ENCODE data around the gene XPR1.
"Not testable (repeated sequence)": the region's sequence is repeated elsewhere in the genome, so short reads cannot be mapped to it uniquely, and the experiment has no call there.

XPR1 gene

DNA sequence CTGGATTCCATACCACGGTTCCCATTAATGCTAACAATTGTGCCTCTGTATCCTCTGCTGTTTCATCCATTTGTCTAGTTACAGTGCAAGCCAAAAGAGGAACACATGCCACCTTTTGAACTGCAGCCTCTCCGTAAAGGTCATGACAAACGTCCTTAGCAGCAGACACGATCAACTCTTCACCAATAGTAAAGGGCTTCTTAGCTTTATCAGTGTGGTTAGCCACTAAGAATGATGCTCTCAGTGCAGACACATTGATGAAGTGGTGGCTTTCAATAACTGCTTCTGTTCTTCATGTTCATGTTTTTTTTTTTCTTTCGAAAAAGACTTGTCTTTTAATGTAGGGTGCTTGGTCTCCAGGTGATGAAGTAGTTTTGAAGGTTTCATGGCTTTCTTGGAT is 14.3 kb downstream of the XPR1 start:
- no peak for DNase-seq

- DNase-seq = no peak
Measured at GRCh38 chr1:180646547-180646946, 14.7 kb downstream of the XPR1 start.

- DNase-seq = no peak
Measured at GRCh38 chr1:180652792-180653191, 21.0 kb downstream of the XPR1 start.

DNA sequence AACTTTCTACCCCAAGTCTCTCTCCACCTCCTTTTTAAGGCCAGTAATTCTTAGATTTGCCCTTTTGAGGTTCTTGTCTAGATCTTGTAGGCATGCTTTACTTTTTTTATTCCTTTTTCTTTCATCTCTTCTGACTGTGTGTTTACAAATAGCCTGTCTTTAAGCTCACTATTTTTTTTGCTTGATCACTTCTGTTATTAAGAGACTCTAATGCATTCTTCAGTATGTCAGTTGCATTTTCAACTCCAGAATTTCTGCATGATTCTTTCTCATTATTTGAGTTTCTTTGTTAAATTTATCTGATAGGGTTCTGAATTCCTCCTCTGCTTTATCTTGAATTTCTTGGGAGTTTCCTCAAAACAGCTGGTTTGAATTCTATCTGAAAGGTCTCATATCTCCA is 30.9 kb downstream of the XPR1 start:
- no peak for DNase-seq

GRCh38 chr1:180670681-180671080 is 38.9 kb downstream of the XPR1 start:
- no peak for DNase-seq

DNA sequence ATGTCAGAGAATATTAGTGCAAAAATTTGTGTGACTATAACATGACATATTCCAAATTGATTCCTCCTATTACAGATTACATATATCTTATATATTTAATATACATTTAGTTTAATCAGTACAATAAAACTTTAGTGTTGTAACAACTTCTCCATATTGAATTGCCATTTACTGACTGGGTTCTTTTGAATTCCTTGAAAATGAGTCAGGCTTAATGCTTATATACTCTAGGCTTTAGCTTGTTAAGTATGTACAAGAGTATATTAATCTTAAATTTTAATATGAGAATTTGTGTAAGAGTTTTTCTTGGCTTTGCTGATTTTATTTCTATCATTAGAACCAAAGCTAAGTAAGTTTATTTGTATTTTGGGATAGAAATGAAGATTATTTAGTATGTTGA is 40.3 kb downstream of the XPR1 start:
- no peak for DNase-seq

DNA sequence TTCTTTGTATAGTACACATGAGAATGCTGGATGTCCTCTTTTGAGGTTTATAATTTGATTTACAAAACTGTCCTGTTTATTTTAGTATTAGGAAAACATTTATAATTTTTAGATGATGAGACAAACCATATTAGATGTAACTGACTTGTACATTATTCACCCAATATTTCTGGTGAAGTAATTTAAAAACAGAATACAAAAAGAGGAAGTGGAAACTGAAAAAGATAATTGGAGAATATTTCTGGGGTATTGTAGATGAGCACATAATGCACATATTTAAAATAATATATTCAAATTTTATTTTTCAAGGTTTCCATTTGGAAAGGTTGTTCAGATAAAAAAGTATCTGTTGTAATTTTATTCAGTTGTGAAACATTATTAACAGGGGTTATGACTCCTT is 40.7 kb downstream of the XPR1 start:
- no peak for DNase-seq

DNA sequence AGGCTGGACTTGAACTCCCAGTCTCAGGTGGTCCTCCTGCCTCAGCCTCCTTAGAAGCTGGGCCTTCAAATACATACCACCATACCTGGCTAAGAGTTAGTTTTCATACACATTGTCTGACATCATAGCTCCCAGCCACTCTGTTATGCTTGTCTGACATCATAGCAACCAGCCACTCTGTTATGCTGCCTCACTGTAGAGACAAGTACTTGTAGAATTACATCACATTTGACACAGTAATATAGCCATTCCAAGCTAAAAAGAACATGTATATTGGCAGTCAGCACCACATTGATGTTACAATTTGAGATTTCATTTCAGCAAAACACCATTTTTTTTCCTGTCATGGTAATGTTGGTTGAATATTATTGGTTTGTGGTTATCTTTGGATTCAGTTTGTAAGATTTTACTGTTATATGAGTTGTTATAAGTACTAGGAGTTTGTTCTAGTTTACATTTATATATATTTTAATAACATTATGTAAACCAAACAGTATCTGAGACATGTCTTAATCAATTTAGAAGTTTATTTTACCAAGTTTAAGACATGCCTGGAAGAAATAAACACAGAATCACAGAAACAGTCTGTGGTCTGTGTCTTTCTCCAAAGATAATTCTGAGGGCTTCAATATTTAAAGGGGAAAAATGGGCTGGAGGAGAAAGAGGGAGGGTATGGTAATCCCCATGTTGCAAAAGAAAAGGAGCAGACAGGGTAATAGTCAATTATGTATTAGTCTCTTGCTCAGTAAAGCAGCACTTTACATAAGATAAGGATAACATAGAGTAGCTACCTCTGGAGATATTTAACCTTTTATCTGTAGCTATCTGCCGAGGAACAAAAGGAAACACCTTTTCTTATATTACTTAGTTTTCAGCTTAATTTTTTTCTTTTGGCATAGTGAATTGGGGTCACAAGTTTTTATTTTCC is 43.0 kb downstream of the XPR1 start:
- DNase-seq = no peak

DNA sequence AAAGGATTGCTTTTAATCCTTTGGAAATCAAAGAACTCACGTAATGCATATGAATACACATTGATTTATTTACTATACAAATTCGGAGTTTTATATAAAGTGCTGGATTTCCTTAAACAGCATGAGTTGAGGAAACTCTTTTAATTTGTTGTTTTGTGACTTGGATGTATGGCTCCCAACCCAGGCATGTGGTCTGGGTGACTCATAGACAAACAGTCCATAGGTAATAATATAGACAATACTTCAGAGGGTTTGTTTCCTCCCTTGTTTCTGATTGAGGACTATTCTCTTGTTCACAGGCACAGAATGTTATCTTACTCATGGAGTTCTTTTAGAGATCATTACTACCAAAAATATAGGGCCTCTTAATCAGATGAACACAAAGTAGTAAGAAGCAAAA is 43.8 kb downstream of the XPR1 start:
- DNase-seq = no peak

DNA sequence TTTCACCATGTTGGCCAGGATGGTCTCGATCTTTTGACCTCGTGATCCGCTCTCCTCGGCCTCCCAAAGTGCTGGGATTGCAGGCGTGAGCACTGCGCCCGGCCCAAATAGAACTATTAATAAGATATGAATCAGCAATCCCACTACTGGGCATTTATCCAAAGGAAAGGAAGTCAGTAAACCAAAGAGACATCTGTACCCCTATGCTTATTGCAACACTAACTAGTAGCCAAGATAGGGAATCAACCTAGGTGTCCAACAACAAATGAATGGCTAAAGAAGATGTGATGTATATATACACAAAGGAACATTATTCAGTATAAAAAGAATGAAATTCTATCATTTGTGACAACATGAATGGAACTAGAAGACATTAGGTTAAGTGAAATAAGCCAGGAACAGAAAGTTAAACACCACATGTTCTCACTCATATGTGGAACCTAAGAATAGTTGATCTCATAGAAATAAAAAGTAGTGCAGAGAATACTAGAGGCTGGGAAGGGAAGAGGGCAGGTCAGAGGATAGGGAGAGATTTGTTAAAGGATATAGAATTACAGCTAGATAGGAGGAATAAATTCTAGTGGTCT is 48.8 kb downstream of the XPR1 start:
- DNase-seq = no peak

DNA sequence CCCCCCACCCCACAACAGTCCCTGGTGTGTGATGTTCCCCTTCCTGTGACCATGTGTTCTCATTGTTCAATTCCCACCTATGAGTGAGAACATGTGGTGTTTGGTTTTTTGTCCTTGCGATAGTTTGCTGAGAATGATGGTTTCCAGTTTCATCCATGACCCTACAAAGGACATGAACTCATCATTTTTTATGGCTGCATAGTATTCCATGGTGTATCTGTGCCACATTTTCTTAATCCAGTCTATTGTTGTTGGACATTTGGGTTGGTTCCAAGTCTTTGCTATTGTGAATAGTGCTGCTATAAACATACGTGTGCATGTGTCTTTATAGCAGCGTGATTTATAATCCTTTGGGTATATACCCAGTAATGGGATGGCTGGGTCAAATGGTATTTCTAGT is 51.3 kb downstream of the XPR1 start:
- not testable (repeated sequence) for DNase-seq

DNA sequence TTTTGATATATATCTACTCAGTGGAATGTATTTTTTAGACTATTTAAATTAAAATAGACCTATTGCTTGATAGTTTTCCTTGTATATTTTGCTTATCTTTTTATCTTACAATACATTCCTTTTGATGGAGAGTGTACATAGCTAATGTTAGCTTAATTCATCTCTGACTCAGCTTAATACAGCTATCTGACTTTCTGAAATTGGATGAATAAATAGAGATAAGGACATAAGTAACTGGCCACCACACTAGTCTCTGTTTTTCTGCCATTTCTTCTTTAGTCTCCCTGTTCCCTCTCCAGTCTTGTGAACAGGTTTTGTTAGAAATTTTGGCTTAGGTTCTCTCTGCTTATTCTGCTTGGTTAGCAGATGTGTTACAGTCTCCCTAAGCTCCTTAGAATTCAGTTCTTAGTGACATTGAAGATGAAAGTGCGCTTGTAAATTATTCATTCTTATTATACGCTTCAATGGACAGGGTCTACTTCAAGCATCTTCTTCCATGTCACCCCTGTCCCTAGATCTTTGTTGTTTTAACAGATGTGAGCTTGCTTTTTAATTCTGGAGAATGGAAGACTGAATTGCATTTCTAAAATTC is 59.6 kb downstream of the XPR1 start:
- DNase-seq = no peak

DNA sequence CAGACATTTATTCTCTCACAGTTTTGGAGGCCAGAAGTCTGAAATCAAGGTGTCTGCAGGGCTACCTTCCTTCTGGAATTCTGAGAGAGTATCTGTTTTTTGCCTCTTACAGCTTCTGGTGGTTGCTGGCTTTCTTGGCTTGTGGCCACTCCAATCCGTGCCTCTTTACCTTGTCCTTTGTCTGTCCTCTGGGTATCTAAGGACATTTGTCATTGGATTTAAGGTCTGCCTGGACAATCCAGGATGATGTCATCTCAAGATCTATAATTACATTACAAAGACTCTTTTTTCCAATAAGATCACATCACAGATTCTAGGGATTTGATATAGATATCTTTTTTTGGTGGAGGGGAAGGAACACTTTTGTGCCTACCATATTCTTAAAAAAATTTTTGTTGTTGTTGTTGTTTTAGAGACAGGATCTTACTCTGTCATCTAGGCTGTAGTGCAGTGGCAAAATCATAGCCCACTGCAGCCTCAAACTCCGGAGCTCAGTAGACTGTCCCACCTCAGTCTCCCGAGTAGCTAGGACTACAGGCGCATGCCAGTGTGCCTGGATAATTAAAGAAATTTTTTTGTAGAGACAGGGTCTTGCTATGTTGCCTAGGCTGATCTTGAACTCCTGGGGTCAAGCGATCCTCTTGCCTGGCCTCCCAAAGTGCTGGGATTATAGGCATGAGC is 61.9 kb downstream of the XPR1 start:
- DNase-seq = no peak

DNA sequence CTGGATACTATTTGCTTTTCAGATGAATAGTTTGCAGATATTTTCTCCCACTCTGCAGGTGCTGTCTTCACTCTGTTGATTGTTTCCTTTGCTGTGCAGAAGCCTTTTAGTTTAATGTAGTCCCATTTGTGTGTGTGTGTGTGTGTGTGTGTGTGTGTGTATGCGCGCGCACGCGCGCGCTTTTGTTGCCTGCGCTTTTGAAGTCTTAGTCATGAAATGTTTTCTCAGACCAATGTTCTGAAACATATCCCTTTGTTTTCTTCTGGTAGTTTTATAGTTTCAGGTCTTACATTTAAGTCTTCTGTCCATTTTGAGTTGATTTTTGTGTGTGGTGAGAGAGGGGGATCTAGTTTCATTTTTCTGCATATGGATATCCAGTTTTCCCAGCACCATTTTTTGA is 63.5 kb downstream of the XPR1 start:
- no peak for DNase-seq

- no peak for DNase-seq
Measured at GRCh38 chr1:180696361-180696760, 64.5 kb downstream of the XPR1 start.

DNA sequence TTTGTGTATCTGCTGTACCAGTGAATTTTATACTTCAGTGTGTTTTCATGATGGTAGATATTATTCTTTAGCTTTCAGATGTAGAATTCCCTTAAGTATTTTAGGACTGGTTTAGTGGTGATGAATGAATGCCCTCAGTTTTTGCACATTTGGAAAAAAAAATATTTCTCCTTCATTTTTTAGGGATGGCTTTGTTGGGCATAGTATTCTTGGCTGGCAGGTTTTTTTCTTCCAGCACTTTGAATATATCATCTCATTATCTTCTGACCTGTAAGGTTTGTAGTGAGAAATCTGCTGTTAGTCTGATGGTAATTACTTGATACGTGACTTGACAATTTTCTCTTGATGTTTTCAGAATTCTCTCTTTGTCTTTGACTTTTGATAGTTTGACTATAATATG is 66.8 kb downstream of the XPR1 start:
- no peak for DNase-seq

GRCh38 chr1:180702376-180702775 is 70.6 kb downstream of the XPR1 start:
- not testable (repeated sequence) for DNase-seq

DNA sequence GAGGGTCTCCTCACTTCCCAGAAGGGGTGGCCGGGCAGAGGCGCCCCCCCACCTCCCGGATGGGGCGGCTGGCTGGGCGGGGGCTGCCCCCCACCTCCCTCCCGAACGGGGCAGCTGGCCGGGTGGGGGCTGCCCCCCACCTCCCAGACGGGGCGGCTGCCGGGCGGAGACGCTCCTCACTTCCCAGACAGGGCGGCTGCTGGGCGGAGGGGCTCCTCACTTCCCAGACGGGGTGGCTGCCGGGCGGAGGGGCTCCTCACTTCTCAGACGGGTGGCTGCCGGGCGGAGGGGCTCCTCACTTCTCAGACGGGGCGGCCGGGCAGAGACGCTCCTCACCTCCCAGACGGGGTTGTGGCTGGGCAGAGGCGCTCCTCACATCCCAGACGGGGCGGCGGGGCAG is 78.9 kb downstream of the XPR1 start:
- not testable (repeated sequence) for DNase-seq

- not testable (repeated sequence) for DNase-seq
Measured at GRCh38 chr1:180711260-180711659, 79.4 kb downstream of the XPR1 start.

- DNase-seq = no peak
Measured at GRCh38 chr1:180720753-180721152, 88.9 kb downstream of the XPR1 start.

- DNase-seq = no peak
Measured at GRCh38 chr1:180722586-180722985, 90.8 kb downstream of the XPR1 start.

- DNase-seq = no peak
Measured at GRCh38 chr1:180724055-180724454, 92.2 kb downstream of the XPR1 start.

DNA sequence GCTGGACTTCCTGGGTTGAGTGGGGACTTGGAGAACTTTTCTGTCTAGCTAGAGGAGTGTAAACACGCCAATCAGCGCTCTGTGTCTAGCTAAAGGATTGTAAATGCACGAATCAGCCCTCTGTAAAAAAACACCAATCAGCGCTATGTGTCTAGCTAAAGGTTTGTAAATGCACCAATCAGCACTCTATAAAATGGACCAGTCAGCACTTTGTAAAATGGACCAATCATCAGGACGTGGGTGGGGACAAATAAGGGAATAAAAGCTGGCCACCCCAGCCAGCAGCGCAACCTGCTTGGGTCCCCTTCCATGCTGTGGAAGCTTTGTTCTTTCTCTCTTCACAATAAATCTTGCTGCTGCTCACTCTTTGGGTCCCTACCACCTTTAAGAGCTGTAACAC is 94.2 kb downstream of the XPR1 start:
- DNase-seq = not testable (repeated sequence)

DNA sequence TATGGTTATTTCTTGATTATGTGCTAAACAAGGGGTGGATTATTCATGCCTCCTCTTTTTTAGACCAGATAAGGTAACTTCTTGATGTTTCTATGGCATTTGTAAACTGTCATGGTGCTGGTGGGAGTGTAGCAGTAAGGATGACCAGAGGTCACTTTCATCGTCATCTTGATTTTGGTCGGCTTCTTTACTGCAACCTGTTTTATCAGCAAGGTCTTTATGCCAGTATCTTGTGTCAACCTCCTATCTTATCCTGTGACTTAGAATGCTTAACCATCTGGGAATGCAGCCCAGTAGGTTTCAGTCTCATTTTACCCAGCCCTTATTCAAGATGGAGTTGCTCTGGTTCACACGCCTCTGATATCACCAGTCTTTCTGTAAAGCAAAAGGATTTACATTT is 95.9 kb downstream of the XPR1 start:
- DNase-seq = not testable (repeated sequence)
